GM20431 (cell line): Measurements from ENCODE around the gene PDE4A.
"Not testable (repeated sequence)": the region's sequence is repeated elsewhere in the genome, so short reads cannot be mapped to it uniquely, and the experiment has no call there.

ENCODE experiments used
- in situ Hi-C: fragments of 300-500 bp; cut with MseI, MboI; formaldehyde crosslinking; loops from one replicate; pipeline ENCODE4 v1.15.0; 2020; ENCODE audit warnings: low sequenced_read_pairs; ENCODE audit not compliant: unreplicated experiment

PDE4A gene

GRCh38 chr19:10454267-10454666 lies 33.9 kb downstream of the PDE4A start:
- in situ Hi-C loops: no loop called here

DNA sequence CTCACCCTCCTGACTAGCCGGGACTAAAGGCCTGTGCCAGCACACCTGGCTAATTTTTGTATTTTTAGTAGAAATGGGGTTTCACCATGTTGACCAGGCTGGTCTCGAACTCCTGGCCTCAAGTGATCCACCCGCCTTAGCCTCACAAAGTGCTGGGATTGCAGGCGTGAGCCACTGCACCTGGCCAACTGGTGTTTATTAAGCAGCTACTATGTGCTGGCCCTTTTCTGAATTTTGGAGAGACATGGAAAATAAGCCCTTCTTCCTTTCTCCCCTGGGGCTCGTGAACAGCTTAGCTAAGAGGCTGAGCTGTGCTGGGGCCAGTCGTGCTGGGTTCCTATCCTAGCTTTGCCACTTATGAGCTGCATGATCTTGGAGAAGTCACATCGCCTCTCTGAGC lies 38.4 kb downstream of the PDE4A start:
- in situ Hi-C loops: not testable (repeated sequence)

DNA sequence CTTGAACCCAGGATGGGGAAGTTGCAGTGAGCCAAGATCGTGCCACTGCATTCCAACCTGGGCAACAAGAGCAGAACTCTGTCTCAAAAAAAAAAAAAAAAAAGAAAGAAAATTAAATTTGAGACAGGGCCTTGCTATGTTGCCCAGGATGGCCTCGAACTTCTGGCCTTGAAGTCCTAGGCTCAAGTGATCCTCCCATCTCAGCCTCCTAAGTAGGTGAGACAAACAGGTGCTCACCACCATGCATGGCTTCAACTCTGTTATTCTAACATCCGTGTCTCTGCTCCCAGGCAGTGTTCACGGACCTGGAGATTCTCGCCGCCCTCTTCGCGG lies 40.3 kb downstream of the PDE4A start:
- in situ Hi-C loops: no loop called here

GRCh38 chr19:10461047-10461949 lies 41.0 kb downstream of the PDE4A start:
- in situ Hi-C loops: no loop called here

GRCh38 chr19:10462042-10462441 lies 41.7 kb downstream of the PDE4A start:
- in situ Hi-C loops: not testable (repeated sequence)

DNA sequence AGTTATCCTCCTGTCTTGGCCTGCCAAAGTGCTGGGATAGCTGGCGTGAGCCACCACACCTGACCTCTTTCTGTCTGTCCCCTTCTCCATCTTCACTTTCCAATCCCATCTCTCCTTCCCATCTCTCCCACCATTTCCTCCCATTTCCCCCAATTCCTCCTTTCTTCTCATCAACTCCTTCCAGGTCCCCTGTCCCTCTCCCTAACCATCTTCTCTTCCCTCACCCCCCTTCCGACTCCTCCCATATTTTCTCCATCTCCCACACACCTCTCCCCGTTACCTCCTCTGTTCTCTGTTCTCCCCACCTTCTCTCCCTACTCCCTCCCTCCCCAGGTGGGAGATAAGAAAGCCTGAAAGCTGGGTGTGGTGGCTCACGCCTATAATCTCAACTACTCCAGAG lies 42.2 kb downstream of the PDE4A start:
- in situ Hi-C loops: no loop called here

DNA sequence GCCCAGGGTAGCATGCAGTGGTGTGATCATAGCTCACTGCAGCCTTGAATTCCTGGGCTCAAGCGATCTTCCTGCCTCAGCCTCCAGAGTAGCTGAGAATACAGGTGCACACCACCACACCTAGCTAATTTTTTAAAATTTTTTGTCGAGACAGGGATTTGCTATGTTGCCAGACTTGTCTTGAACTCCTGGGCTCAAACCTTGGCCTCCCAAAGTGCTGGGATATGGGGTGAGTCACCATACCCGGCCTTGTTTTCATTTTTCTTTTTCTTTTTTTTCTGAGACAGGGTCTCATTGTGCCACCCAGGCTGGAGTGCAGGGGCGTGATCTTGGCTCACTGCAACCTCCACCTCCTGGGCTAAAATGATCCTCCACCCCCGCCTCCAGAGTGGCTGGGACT lies 44.1 kb downstream of the PDE4A start:
- in situ Hi-C loops: no loop called here

DNA sequence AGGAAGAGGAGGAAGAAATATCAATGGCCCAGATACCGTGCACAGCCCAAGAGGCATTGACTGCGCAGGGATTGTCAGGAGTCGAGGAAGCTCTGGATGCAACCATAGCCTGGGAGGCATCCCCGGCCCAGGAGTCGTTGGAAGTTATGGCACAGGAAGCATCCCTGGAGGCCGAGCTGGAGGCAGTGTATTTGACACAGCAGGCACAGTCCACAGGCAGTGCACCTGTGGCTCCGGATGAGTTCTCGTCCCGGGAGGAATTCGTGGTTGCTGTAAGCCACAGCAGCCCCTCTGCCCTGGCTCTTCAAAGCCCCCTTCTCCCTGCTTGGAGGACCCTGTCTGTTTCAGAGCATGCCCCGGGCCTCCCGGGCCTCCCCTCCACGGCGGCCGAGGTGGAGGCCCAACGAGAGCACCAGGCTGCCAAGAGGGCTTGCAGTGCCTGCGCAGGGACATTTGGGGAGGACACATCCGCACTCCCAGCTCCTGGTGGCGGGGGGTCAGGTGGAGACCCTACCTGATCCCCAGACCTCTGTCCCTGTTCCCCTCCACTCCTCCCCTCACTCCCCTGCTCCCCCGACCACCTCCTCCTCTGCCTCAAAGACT lies 46.9 kb downstream of the PDE4A start:
- in situ Hi-C loops: no loop called here

DNA sequence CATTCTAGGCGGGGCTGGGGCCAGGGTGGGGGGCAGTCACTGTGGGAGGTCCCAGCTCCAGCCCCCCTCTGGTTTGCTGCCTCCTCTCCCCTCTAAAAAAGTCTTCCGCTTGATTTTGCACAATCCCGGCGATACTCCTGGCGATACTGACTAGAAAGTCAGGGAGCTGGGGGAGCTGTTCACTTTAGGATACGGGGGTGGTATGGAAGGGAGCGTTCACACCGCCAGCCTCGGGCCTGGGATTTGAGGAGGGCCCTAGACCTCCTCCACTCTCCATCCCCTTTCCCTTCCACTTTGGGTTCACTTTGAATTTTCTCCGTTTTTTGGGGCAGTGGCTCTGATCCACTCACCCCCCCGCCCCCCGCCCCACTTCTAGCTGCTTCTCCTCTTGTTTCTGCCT lies 47.8 kb downstream of the PDE4A start:
- in situ Hi-C loops: no loop called here

DNA sequence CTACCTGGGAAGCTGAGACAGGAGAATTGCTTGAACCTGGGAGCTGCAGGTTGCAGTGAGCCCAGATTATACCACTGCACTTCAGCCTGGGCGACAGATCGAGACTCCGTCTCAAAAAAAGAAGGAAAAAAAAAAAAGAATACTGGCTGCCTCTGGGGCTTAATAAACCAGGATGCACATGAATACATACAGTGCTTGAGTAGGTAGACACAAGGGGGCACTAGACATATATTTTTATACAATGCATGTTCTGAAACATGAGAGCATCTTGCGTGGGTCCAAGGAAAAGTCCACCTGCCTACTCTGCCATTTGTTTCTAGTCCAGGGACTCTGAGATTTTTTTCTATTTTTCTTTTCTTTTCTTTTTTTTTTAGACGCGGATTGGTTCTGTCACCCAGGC lies 51.6 kb downstream of the PDE4A start:
- in situ Hi-C loops: no loop called here

DNA sequence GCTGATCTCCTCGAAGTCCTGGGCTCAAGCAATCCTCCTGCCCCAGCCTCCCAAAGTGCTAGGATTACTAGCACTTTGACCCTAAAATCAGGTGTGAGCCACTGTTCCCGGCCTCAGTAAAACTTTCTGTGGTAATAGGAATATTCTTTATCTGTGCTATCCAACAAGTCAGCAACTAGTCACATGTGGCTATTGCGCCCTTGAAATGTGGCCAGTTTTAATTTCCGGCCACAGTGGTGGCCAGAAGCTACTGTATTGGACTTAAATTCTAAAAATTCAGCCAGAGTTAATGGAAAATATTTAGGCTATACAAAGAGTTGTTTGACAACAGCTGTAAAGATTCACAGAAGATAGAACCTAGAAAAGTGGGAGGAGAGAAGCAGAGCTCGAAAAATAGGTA lies 52.9 kb downstream of the PDE4A start:
- in situ Hi-C loops: no loop called here

GRCh38 chr19:10474962-10475451 lies 54.7 kb downstream of the PDE4A start:
- in situ Hi-C loops: no loop called here

- in situ Hi-C loops: no loop called here
These were observed 58.1 kb downstream of the PDE4A start for GRCh38 chr19:10478476-10478875.

- in situ Hi-C loops: no loop called here
These were observed 58.6 kb downstream of the PDE4A start for GRCh38 chr19:10478903-10479384.

DNA sequence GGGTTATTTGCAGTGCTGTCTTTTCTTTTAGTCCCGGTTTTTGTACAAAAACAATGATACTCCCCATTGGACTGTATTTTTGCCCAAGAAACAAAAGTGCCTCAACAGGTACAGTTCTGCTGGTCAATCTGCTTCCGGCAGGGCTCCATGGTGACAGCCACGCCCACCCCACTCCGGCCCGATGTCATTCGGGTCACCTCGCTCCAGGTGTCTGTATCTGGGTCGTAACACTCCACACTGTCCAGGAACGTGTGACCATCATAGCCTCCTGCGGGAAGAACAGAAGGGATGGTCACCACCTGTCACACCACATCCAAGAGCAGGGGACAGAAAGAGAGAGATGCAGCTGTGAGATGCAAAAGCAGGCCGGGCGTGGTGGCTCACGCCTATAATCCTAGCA lies 66.2 kb downstream of the PDE4A start:
- in situ Hi-C loops: no loop called here

- in situ Hi-C loops: no loop called here
These were observed 71.2 kb downstream of the PDE4A start for GRCh38 chr19:10491472-10492047.

- in situ Hi-C loops: no loop called here
These were observed 77.0 kb downstream of the PDE4A start for GRCh38 chr19:10497371-10497770.

GRCh38 chr19:10499550-10500246 lies 79.4 kb downstream of the PDE4A start:
- in situ Hi-C loops: no loop called here

DNA sequence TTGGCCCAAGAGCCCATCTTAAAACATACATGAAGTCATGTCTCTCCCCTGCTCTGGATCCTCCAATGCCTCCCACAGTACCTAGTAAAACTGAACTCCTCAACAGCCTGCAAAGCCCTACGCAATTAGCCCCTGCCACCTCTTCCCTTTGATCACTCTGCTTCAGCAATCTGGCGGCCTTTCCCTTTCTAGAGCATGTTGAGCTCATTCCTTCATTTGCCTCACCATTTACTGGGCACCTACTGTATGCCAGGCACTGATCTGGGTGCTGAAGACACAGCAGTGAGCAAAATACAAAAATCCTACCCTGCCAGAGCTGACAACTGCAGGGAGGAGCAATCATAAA lies 79.9 kb downstream of the PDE4A start:
- in situ Hi-C loops: no loop called here

- in situ Hi-C loops: no loop called here
These were observed 81.7 kb downstream of the PDE4A start for GRCh38 chr19:10501971-10502523.
